GM12878 (cell line): ENCODE results near the gene SASH1. TPM values are rescaled to one million over a fixed set of nuclear protein-coding genes. Genes with fewer than 3 reads are reported as not detected.

Source experiments
- CBFB ChIP-seq: IDR thresholded peaks from 2 replicates; pipeline ENCODE4 v1.6.1; 2016; ENCODE audit warnings: antibody characterized with exemption, low read depth
- KDM1A ChIP-seq: fragments of 200-600 bp; sonication (generic); IDR thresholded peaks from 2 replicates; pipeline ENCODE4 v1.6.1; 2016; ENCODE audit warnings: borderline replicate concordance
- RELA ChIP-seq: fragments of 450-650 bp; IDR thresholded peaks from 2 replicates; pipeline ENCODE4 v1.8.0; 2014; ENCODE audit warnings: borderline replicate concordance; ENCODE audit not compliant: partially characterized antibody
- RELB ChIP-seq: fragments of 450-650 bp; IDR thresholded peaks from 2 replicates; pipeline ENCODE4 v1.6.1; 2017; ENCODE audit warnings: low read depth, mild to moderate bottlenecking, moderate library complexity
- polyA plus RNA-seq, 11 experiments: library from polyadenylated mRNA; depleted of rRNA in 4 of 11; unstranded in 6 of 11; stranded (reverse) in 5 of 11; fragments of >200 nt; fragmentation: Nextera tagmentation in 4 of 11; fragmentation: Illumina TruSeq in 1 of 11; extraction: Ambion mirVana in 4 of 11; extraction: Trizol in 1 of 11; gene quantifications; 1 replicate in 1 of 11; 2 replicates in 10 of 11; pipeline versions ENCODE4 v1.2.1 to v1.2.3, GENCODE V29; 2011 to 2016; ENCODE audit warnings: inconsistent platforms in 2 of 11, missing spikeins in 2 of 11, low read depth in 1 of 11
- total RNA-seq, 4 experiments: library from RNA; depleted of rRNA in 3 of 4; stranded (reverse); fragments of >200 nt in 3 of 4; fragmentation: Illumina TruSeq in 1 of 4; extraction: Trizol in 1 of 4; gene quantifications; 2 replicates each; pipeline versions ENCODE4 v1.2.1 to v1.2.3, GENCODE V29; 2013 to 2021
- TF ChIP-seq, protein P1 (sequence below): IDR thresholded peaks from 2 replicates; pipeline ENCODE4 v1.6.1; 2012; ENCODE audit warnings: mild to moderate bottlenecking, low read depth, low read length
- TF ChIP-seq, protein P2 (sequence below): fragments of 450-650 bp; conservative IDR thresholded peaks from 2 replicates; pipeline ENCODE4 v1.6.1; 2017; ENCODE audit warnings: mild to moderate bottlenecking, moderate library complexity

Gene SASH1
- total and polyA plus RNA-seq, 10 of the 15 experiments (the other 5 are each of a cell fraction or from before 2014, with no cell fraction given), result 0.01 to 0.73 (median 0.14) TPM; not detected in 4

DNA sequence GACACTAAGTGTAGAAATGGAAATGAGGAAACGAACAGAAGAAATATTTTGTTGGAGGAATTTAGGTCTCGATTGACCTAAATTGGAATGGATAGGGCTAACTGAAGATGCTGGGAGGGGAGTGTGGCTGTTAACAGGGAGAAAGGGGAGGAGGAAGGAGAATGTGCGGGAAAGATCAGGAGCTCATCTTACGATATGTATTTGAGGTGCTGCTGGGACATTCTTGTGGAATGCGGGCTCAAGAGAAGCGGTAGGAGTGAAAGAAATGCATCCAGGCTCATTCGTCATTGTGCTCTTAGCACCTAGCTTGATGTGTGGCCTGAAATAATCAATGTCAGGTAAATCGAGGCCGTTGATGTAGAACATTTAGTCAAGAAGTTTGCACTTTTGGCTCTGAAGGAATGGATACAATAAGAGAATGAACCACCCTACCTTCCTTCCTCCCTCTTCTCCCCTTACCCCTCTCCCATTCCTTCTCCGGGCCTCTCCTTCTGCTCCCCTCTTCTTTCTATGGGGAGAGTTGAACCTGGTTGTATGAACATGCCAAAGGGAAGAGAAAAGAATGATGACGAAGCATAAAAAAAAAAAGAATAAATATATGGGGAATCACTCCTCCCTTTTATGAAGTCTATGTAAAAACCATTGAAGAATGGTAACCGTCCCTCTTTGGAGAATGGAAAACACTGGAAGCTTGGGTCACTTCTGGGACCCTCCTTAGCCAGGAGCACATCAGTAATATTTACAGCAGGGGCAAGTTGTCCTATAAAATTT is 70.9 kb downstream of the SASH1 start (continued):
- TF ChIP-seq, protein P1, sequence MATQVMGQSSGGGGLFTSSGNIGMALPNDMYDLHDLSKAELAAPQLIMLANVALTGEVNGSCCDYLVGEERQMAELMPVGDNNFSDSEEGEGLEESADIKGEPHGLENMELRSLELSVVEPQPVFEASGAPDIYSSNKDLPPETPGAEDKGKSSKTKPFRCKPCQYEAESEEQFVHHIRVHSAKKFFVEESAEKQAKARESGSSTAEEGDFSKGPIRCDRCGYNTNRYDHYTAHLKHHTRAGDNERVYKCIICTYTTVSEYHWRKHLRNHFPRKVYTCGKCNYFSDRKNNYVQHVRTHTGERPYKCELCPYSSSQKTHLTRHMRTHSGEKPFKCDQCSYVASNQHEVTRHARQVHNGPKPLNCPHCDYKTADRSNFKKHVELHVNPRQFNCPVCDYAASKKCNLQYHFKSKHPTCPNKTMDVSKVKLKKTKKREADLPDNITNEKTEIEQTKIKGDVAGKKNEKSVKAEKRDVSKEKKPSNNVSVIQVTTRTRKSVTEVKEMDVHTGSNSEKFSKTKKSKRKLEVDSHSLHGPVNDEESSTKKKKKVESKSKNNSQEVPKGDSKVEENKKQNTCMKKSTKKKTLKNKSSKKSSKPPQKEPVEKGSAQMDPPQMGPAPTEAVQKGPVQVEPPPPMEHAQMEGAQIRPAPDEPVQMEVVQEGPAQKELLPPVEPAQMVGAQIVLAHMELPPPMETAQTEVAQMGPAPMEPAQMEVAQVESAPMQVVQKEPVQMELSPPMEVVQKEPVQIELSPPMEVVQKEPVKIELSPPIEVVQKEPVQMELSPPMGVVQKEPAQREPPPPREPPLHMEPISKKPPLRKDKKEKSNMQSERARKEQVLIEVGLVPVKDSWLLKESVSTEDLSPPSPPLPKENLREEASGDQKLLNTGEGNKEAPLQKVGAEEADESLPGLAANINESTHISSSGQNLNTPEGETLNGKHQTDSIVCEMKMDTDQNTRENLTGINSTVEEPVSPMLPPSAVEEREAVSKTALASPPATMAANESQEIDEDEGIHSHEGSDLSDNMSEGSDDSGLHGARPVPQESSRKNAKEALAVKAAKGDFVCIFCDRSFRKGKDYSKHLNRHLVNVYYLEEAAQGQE, result no peak
- no peak for TF ChIP-seq CBFB
- no peak for TF ChIP-seq RELA
- no peak for TF ChIP-seq RELB
- no peak for TF ChIP-seq KDM1A
- TF ChIP-seq, protein P2, sequence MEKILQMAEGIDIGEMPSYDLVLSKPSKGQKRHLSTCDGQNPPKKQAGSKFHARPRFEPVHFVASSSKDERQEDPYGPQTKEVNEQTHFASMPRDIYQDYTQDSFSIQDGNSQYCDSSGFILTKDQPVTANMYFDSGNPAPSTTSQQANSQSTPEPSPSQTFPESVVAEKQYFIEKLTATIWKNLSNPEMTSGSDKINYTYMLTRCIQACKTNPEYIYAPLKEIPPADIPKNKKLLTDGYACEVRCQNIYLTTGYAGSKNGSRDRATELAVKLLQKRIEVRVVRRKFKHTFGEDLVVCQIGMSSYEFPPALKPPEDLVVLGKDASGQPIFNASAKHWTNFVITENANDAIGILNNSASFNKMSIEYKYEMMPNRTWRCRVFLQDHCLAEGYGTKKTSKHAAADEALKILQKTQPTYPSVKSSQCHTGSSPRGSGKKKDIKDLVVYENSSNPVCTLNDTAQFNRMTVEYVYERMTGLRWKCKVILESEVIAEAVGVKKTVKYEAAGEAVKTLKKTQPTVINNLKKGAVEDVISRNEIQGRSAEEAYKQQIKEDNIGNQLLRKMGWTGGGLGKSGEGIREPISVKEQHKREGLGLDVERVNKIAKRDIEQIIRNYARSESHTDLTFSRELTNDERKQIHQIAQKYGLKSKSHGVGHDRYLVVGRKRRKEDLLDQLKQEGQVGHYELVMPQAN, result no peak
